A549 treated with GW870086 at 1 μM for 4 hours (cell line): ENCODE measurements around the gene ALOX12. TPM values are rescaled to one million over a fixed set of nuclear protein-coding genes. Genes with fewer than 3 reads are reported as not detected.

Source experiments
- total RNA-seq: library from RNA; stranded (reverse); fragments of 200-300 nt; extraction: Qiagen RNA extraction; gene quantifications from 5 replicates; pipeline ENCODE4 v1.2.3, GENCODE V29; 2022; ENCODE audit warnings: low read depth

ALOX12 gene, protein sequence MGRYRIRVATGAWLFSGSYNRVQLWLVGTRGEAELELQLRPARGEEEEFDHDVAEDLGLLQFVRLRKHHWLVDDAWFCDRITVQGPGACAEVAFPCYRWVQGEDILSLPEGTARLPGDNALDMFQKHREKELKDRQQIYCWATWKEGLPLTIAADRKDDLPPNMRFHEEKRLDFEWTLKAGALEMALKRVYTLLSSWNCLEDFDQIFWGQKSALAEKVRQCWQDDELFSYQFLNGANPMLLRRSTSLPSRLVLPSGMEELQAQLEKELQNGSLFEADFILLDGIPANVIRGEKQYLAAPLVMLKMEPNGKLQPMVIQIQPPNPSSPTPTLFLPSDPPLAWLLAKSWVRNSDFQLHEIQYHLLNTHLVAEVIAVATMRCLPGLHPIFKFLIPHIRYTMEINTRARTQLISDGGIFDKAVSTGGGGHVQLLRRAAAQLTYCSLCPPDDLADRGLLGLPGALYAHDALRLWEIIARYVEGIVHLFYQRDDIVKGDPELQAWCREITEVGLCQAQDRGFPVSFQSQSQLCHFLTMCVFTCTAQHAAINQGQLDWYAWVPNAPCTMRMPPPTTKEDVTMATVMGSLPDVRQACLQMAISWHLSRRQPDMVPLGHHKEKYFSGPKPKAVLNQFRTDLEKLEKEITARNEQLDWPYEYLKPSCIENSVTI
- not detected in 5 replicates for total RNA-seq

DNA sequence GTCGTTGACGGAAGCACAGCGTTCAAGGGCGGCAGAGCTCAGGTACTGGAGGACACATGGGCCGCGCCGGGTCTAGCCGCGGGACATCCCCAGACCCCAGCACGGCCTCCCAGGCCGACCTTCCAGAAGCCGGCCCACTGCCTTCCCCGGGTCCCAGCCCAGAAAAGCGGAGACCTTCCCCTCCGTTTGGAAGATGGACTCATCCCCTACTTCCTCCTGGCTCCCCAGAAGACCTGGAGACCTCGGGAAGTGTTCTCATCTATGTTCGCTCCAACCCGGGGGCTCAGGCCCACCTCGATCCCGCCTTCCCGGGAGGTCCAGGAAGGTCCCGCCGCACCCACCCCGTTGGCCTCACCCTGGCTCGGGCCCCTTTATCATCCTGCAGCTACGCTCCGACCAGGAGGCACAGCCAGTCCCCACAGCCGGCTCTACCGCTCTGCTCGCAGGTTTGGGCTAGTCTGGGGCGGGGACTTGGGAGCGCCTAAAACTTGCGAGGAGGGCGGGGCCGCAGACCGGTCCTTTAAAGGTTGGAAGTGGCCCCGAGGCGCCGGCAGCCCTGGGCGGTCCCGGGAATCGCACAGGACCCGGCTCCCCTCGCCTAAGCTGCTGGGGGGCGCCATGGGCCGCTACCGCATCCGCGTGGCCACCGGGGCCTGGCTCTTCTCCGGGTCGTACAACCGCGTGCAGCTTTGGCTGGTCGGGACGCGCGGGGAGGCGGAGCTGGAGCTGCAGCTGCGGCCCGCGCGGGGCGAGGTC, at the start of gene ALOX12:
Gene ALOX12, plus strand, starts transcription at position 550 of the 756 bp plus-strand sequence. Its CDS starts 69 bp downstream, at position 619.

DNA sequence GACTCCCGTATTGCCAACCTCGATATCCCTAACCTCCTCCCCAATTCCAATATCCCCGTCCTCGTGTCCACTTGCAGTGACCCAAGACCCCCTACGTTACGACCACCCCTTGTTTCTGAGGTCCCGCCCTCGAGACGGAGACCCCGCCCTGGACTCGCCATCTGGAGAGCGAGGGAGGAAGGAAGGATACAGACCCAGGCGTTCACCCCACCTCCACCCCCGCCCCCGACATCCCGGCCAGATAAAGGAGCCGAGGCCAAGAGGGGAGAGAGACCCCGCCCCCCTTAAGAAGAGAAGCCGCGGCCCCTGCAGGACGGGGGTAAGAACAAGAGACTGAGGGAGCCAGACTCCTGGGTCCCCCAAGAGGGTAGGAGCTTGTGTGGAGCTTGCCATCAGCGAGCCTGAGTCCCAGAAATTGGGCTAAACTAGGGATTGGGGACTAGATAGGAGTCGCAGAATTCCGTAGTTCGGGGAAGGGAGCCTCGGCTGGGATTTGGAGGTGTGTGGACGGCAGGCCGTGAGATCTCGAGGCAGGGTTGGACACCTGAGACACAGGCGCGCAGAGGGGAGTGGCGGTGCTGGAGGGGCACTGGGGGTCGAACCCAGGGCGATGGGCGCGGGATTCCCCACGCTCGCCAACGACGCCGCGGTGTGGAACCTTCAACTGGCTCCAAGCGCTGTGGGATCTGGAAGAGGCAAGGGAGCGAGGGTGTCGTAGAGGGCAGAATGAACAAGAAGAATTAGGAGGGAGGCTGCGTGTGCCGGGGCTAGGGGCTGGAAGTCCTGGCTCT, 27.1 kb downstream of the ALOX12 start, which contains the start of gene BCL6B:
Gene BCL6B, plus strand, starts transcription at position 270 of the 791 bp plus-strand sequence. CDS start 622 bp downstream, outside the sequence.

DNA sequence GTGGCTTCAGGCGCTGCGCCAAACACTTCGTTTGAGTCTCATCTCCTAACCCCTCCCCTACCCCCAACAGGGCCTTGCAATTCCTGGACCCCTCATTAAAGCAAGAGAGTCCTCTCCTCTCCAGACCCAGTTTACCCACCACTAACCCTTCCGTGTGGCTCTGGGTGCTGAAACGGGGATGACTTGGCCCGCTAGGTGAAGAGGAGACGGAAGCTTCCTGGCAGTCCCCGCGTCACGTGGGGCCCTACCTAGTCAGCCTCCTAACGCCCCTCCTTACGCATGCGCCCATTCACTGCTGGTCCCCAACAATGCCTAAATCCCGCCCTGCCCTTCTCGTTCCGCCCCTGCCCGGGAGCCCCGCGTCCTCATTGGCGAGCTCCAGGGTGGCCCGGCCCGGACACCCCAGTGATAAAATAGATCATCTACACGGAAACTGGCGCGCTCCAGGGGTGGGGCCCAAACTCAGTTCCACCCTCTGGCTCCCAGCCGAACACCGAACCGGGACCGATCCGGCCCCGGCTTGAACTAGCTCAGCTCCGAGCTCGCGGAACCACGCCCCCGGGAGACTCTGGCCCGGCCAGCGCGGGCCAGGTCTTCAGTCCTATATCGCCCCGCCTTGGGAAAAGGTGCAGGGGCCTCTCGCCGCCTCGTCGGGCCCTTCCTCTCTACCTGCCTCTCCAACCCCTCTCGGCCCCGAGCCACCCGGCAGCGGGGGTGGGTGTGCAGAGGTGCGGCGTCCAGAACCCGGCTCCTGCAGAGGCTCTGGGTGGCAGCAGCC, 39.9 kb downstream of the ALOX12 start, which contains the start of gene SLC16A13:
Gene SLC16A13, plus strand, starts transcription at position 425 of the 778 bp plus-strand sequence. CDS start 368 bp downstream, outside the sequence.

DNA sequence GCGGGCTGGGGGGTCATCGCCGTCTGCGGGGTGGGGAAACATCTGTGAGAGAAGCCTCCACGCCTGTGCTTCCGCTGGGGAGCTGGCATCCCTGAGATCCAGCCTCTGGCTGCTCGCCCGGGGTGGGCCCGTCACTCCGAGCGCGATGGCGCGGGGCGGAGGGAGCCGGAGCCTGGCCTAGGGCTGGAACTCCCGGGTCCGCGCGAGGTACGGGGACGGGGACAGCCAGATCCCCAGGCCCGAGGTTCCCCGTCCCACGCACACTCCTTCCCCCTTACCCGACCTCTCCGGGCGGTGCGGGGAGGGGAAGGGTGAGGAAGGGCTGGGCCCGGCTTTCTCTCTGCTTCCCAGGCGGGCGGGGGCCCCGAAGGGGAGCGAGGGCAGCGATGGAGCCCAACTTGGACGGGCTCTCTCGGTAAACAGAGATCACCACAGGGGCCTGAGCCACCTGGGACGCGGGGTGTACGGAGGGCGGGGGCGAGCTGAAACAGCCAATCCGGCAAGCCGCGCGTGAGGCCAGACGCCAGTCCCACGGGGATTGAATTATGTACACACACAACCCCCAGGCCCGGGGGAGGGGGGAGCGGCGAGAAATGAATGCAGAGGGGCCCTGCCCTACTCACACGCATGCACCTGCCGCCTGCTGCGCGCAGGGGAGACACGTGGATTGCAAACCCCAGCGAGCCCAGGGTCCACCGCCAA, 47.8 kb downstream of the ALOX12 start, which contains the start of gene SLC16A11:
Gene SLC16A11, minus strand, starts transcription at position 596 of the 702 bp plus-strand sequence. Its CDS starts 579 bp downstream, at position 17.

Other genes starting within 250 kb of the ALOX12 start
- not detected in 5 replicates for gene XAF1, start 240.0 kb upstream of the ALOX12 start, total RNA-seq
- not detected in 5 replicates for gene FBXO39, start 219.8 kb upstream of the ALOX12 start, total RNA-seq
- gene TEKT1, start 164.3 kb upstream of the ALOX12 start, total RNA-seq: 0.03 to 0.05 TPM in 2 of 5 replicates, not detected in the others
- 431 to 509 TPM (median 449 TPM) in 5 replicates for gene RNASEK, start 16.6 kb downstream of the ALOX12 start, total RNA-seq
- not detected in 5 replicates for gene BCL6B, start 27.0 kb downstream of the ALOX12 start, total RNA-seq
- 6.9 to 9.1 TPM (median 8.2 TPM) in 5 replicates for gene SLC16A13, start 40.0 kb downstream of the ALOX12 start, total RNA-seq
- not detected in 5 replicates for gene SLC16A11, start 48.0 kb downstream of the ALOX12 start, total RNA-seq
- gene CLEC10A, start 84.2 kb downstream of the ALOX12 start, total RNA-seq: not detected in 5 replicates
- 0.10 to 0.35 TPM in 2 of 5 replicates, not detected in the others for gene ASGR2, start 118.8 kb downstream of the ALOX12 start, total RNA-seq
- gene ASGR1, start 183.3 kb downstream of the ALOX12 start, total RNA-seq: 0.78 to 1.4 TPM (median 0.87 TPM) in 5 replicates
- gene DLG4, start 223.8 kb downstream of the ALOX12 start, total RNA-seq: 4.8 to 8.2 TPM (median 6.7 TPM) in 5 replicates
- 328 to 426 TPM (median 419 TPM) in 5 replicates for gene ACADVL, start 223.9 kb downstream of the ALOX12 start, total RNA-seq
- gene DVL2, start 238.5 kb downstream of the ALOX12 start, total RNA-seq: 31.8 to 38.4 TPM (median 37.3 TPM) in 5 replicates
- 80.8 to 113 TPM (median 94.7 TPM) in 5 replicates for gene PHF23, start 243.4 kb downstream of the ALOX12 start, total RNA-seq
- gene GABARAP, start 246.4 kb downstream of the ALOX12 start, total RNA-seq: 629 to 795 TPM (median 688 TPM) in 5 replicates